Nephron (organoid): Measurements from ENCODE around the gene PIAS2.

Experiments
- H3K27ac Mint-ChIP-seq, 3 experiments: 2 replicates each; pipeline ENCODE4 v1.8.0; 2020; ENCODE audit warnings: mixed read lengths in 3 of 3, mild to moderate bottlenecking in 2 of 3, moderate library complexity in 1 of 3
- H3K27me3 Mint-ChIP-seq: 2 replicates; pipeline ENCODE4 v1.8.0; 2021; ENCODE audit warnings: low read depth, mild to moderate bottlenecking, moderate library complexity, mixed read lengths
- H3K36me3 Mint-ChIP-seq: 2 replicates; pipeline ENCODE4 v1.8.0; 2020; ENCODE audit warnings: low read depth, mixed read lengths
- H3K4me1 Mint-ChIP-seq: 2 replicates; pipeline ENCODE4 v1.8.0; 2020; ENCODE audit warnings: mixed read lengths
- H3K4me3 Mint-ChIP-seq, 3 experiments: 2 replicates each; pipeline ENCODE4 v1.8.0; 2020; ENCODE audit warnings: mild to moderate bottlenecking in 3 of 3, mixed read lengths in 3 of 3, moderate library complexity in 2 of 3
- H3K9me3 Mint-ChIP-seq: 2 replicates; pipeline ENCODE4 v1.8.0; 2020; ENCODE audit warnings: mixed read lengths
- CTCF ChIP-seq, 3 experiments: fragments of 200-600 bp; sonication (generic); IDR thresholded peaks; one replicate each; pipeline ENCODE4 v1.5.0; 2021; ENCODE audit warnings: antibody characterized with exemption in 3 of 3; ENCODE audit not compliant: unreplicated experiment in 3 of 3

The PIAS2 gene

DNA sequence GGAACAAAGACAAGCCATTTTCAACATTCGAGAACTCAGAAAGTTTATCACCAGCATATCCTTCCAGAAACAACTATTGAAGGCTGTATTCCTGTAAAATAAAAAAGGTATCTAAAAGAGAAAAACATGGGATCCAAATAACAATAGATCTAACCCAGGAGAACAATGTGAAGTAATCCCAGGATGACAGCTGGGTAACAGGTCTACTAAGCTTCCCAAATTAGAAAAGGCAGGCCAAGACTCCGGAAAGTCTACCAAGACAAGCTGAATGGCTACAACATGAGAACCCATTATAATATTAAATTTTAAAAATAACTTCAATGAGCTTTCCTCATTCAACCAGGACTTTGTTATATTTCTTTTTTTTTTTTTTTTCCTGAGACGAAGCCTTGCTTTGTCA lies 6.5 kb downstream of the PIAS2 start:
- Mint-ChIP-seq H3K9me3 (peaks cover 15% of the 10 kb centered on the region), H3K4me1 (peaks cover 30% of the 10 kb centered on the region), H3K36me3 (peaks cover 30% of the 10 kb centered on the region), H3K4me3 (no peak overlapping the region), H3K27me3 (no peaks in the 10 kb centered on the region), H3K27ac (no peak overlapping the region)
- no peak for TF ChIP-seq CTCF (IDR thresholded peaks at IDR 0.05; ENCODE audit: unreplicated experiment in 3 of 3)

- H3K4me1 Mint-ChIP-seq, result peaks cover 17% of the 10 kb centered on the region
- no peak overlapping the region for H3K27ac Mint-ChIP-seq
- H3K4me3 Mint-ChIP-seq, result no peak overlapping the region
- H3K9me3 Mint-ChIP-seq, result peaks cover 19% of the 10 kb centered on the region
- no peaks in the 10 kb centered on the region for H3K27me3 Mint-ChIP-seq
- TF ChIP-seq CTCF (IDR thresholded peaks at IDR 0.05; ENCODE audit: unreplicated experiment in 3 of 3), result no peak
- peaks cover 39% of the 10 kb centered on the region for H3K36me3 Mint-ChIP-seq
Measured at GRCh38 chr18:46909497-46909896, 7.8 kb downstream of the PIAS2 start.

DNA sequence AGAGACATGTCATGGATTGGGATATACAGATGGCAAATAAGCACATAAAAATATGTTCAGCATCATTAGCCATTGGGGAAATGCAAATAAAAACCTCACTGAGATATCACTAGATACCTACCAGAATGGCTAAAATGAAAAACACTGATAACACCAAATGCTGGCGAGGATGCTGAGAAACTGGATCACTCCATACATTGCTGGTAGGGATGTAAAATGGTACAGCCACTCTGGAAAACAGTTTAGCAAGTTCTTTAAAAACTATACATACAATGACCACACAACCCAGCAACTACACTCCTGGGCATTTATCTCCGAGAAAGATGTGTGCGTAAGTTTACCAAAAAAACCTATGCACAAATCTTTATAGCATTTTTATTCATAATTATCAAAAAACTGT lies 13.9 kb downstream of the PIAS2 start:
- no peak for TF ChIP-seq CTCF (IDR thresholded peaks at IDR 0.05; ENCODE audit: unreplicated experiment in 3 of 3)
- Mint-ChIP-seq H3K4me3 (no peak overlapping the region), H3K27ac (no peak overlapping the region), H3K4me1 (no peaks in the 10 kb centered on the region), H3K27me3 (no peaks in the 10 kb centered on the region), H3K36me3 (peaks cover 68% of the 10 kb centered on the region), H3K9me3 (peaks cover 27% of the 10 kb centered on the region)

- Mint-ChIP-seq H3K36me3 (peaks cover 44% of the 10 kb centered on the region), H3K9me3 (peaks cover 8% of the 10 kb centered on the region), H3K27me3 (no peaks in the 10 kb centered on the region), H3K27ac (no peak overlapping the region), H3K4me3 (no peak overlapping the region), H3K4me1 (no peaks in the 10 kb centered on the region)
- TF ChIP-seq CTCF (IDR thresholded peaks at IDR 0.05; ENCODE audit: unreplicated experiment in 3 of 3), result no peak
Measured at GRCh38 chr18:46899274-46899948, 17.9 kb downstream of the PIAS2 start.

- H3K4me1 Mint-ChIP-seq, result no peaks in the 10 kb centered on the region
- no peak for TF ChIP-seq CTCF (IDR thresholded peaks at IDR 0.05; ENCODE audit: unreplicated experiment in 3 of 3)
- peaks cover 51% of the 10 kb centered on the region for H3K36me3 Mint-ChIP-seq
- peaks cover 12% of the 10 kb centered on the region for H3K9me3 Mint-ChIP-seq
- H3K4me3 Mint-ChIP-seq, result no peak overlapping the region
- no peak overlapping the region for H3K27ac Mint-ChIP-seq
- no peaks in the 10 kb centered on the region for H3K27me3 Mint-ChIP-seq
Measured at GRCh38 chr18:46894124-46894523, 23.2 kb downstream of the PIAS2 start.

DNA sequence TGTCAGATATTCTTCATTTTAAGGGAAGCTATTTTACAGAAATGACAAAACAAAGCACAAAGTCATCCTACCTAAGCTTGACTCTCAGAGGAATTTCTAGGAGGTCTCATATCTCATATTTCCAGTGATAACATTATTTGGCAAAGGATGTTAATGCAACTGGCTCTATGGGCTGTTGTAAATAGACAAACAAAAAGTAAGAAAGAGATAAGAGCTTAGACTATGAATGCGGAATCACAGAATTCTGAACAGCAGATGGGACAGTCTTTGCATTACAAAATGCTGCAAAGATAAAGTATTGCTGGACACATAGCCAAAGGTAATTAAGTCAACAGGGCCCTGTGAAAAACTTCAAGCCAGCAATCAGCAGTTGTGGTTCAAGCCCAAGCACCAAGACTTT lies 23.9 kb downstream of the PIAS2 start:
- no peak for TF ChIP-seq CTCF (IDR thresholded peaks at IDR 0.05; ENCODE audit: unreplicated experiment in 3 of 3)
- H3K27ac Mint-ChIP-seq, result no peak overlapping the region
- H3K9me3 Mint-ChIP-seq, result peaks cover 20% of the 10 kb centered on the region
- no peak overlapping the region for H3K4me3 Mint-ChIP-seq
- no peaks in the 10 kb centered on the region for H3K4me1 Mint-ChIP-seq
- H3K36me3 Mint-ChIP-seq, result peaks cover 58% of the 10 kb centered on the region
- H3K27me3 Mint-ChIP-seq, result no peaks in the 10 kb centered on the region
